NT2/D1 (cell line): ENCODE measurements around the gene ABCD1.
"Not testable (repeated sequence)": the region's sequence is repeated elsewhere in the genome, so short reads cannot be mapped to it uniquely, and the experiment has no call there.

Source experiments
- DNase-seq: peaks from one replicate; pipeline ENCODE4 v3.0.0-alpha.2; 2011; ENCODE audit warnings: low read depth, low spot score
- H3K27me3 ChIP-seq: 2 replicates; pipeline ENCODE4 v1.6.0; 2011; ENCODE audit warnings: mild to moderate bottlenecking; ENCODE audit not compliant: insufficient read length, insufficient read depth
- H3K36me3 ChIP-seq: 2 replicates; pipeline ENCODE4 v1.6.1; 2011; ENCODE audit warnings: mild to moderate bottlenecking, low read length, mixed read lengths; ENCODE audit not compliant: insufficient read depth, insufficient read length
- H3K4me1 ChIP-seq: 2 replicates; pipeline ENCODE4 v1.5.1; 2011; ENCODE audit not compliant: insufficient read depth, insufficient read length
- H3K4me3 ChIP-seq: 2 replicates; pipeline ENCODE4 v1.5.1; 2011; ENCODE audit warnings: low read depth; ENCODE audit not compliant: insufficient read length
- H3K9ac ChIP-seq: 2 replicates; pipeline ENCODE4 v1.6.0; 2011; ENCODE audit warnings: low read depth; ENCODE audit not compliant: insufficient read length
- H3K9me3 ChIP-seq: 2 replicates; pipeline ENCODE4 v1.5.1; 2011; ENCODE audit warnings: mild to moderate bottlenecking, low read length; ENCODE audit not compliant: insufficient read depth
- SUZ12 ChIP-seq: IDR thresholded peaks from 2 replicates; pipeline ENCODE4 v1.6.1; 2011; ENCODE audit not compliant: insufficient read length, insufficient read depth; ENCODE audit errors: extremely low read depth
- YY1 ChIP-seq: IDR thresholded peaks from 2 replicates; pipeline ENCODE4 v1.6.1; 2011; ENCODE audit not compliant: insufficient read length, insufficient read depth
- ZNF274 ChIP-seq: IDR thresholded peaks from 2 replicates; pipeline ENCODE4 v1.6.1; 2011; ENCODE audit warnings: mild to moderate bottlenecking, low read depth, low read length

ABCD1 gene

GRCh38 chrX:153692003-153692402 is 32.7 kb upstream of the ABCD1 start:
- Histone ChIP-seq H3K9ac (no peak overlapping the region), H3K27me3 (no peaks in the 10 kb centered on the region), H3K4me1 (peaks cover 3% of the 10 kb centered on the region), H3K36me3 (peaks cover 13% of the 10 kb centered on the region), H3K9me3 (no peaks in the 10 kb centered on the region), H3K4me3 (no peak overlapping the region)
- DNase-seq: no peak
- TF ChIP-seq ZNF274 (no peak), SUZ12 (no peak), YY1 (no peak)

- no peaks in the 10 kb centered on the region for H3K27me3 ChIP-seq
- H3K9ac ChIP-seq: no peak overlapping the region
- no peaks in the 10 kb centered on the region for H3K9me3 ChIP-seq
- H3K36me3 ChIP-seq: peaks cover 18% of the 10 kb centered on the region
- TF ChIP-seq ZNF274: no peak
- no peak overlapping the region for H3K4me3 ChIP-seq
- DNase-seq: no peak
- peaks cover 3% of the 10 kb centered on the region for H3K4me1 ChIP-seq
Observed at GRCh38 chrX:153692611-153693156, 32.0 kb upstream of the ABCD1 start.

GRCh38 chrX:153693216-153694086 is 31.2 kb upstream of the ABCD1 start:
- Histone ChIP-seq H3K4me1 (peaks cover 3% of the 10 kb centered on the region), H3K9ac (no peak overlapping the region), H3K9me3 (no peaks in the 10 kb centered on the region), H3K36me3 (peaks cover 18% of the 10 kb centered on the region), H3K4me3 (no peak overlapping the region), H3K27me3 (no peaks in the 10 kb centered on the region)
- no peak for DNase-seq
- TF ChIP-seq SUZ12 (no peak), ZNF274 (no peak), YY1 (no peak)

- H3K36me3 ChIP-seq: peaks cover 18% of the 10 kb centered on the region
- H3K4me1 ChIP-seq: not testable (repeated sequence)
Observed at GRCh38 chrX:153694256-153694655, 30.4 kb upstream of the ABCD1 start.

GRCh38 chrX:153694687-153695270 is 29.9 kb upstream of the ABCD1 start:
- H3K9me3 ChIP-seq: no peaks in the 10 kb centered on the region
- no peak overlapping the region for H3K4me3 ChIP-seq
- no peaks in the 10 kb centered on the region for H3K27me3 ChIP-seq
- H3K4me1 ChIP-seq: peaks cover 2% of the 10 kb centered on the region
- DNase-seq: no peak
- TF ChIP-seq ZNF274: no peak
- no peak for TF ChIP-seq YY1
- no peak for TF ChIP-seq SUZ12
- H3K36me3 ChIP-seq: peaks cover 15% of the 10 kb centered on the region
- H3K9ac ChIP-seq: no peak overlapping the region

More at GRCh38 chrX:153694256-153694655, 30.4 kb upstream of the ABCD1 start:
- not testable (repeated sequence) for H3K9ac ChIP-seq, H3K9me3 ChIP-seq, DNase-seq, H3K4me3 ChIP-seq, H3K27me3 ChIP-seq

GRCh38 chrX:153696100-153696499 is 28.6 kb upstream of the ABCD1 start:
- H3K36me3 ChIP-seq: peaks cover 14% of the 10 kb centered on the region
- H3K4me3 ChIP-seq: no peak overlapping the region
- no peaks in the 10 kb centered on the region for H3K4me1 ChIP-seq
- no peaks in the 10 kb centered on the region for H3K27me3 ChIP-seq
- no peaks in the 10 kb centered on the region for H3K9me3 ChIP-seq
- H3K9ac ChIP-seq: no peak overlapping the region
- no peak for DNase-seq
- TF ChIP-seq SUZ12 (no peak), ZNF274 (no peak), YY1 (no peak)

GRCh38 chrX:153696538-153696937 is 28.1 kb upstream of the ABCD1 start:
- H3K4me3 ChIP-seq: not testable (repeated sequence)

GRCh38 chrX:153696986-153697722 is 27.5 kb upstream of the ABCD1 start:
- not testable (repeated sequence) for DNase-seq, H3K4me1 ChIP-seq, H3K9ac ChIP-seq, H3K27me3 ChIP-seq, H3K9me3 ChIP-seq, H3K4me3 ChIP-seq
- H3K36me3 ChIP-seq: peaks cover 11% of the 10 kb centered on the region

More at GRCh38 chrX:153696538-153696937, 28.1 kb upstream of the ABCD1 start:
- peaks cover 12% of the 10 kb centered on the region for H3K36me3 ChIP-seq
- H3K27me3 ChIP-seq, H3K9ac ChIP-seq, DNase-seq, H3K4me1 ChIP-seq, H3K9me3 ChIP-seq: not testable (repeated sequence)
